HuH-7.5 (cell line): ENCODE data around the gene TMEM145.
A peak's percentile ranks its signal among the peaks of the same experiment; 100 is the strongest.
"Not testable (repeated sequence)": the region's sequence is repeated elsewhere in the genome, so short reads cannot be mapped to it uniquely, and the experiment has no call there.

Source experiments
- DNase-seq: peaks from one replicate; pipeline ENCODE4 v3.0.0; 2011; ENCODE audit warnings: low spot score

The TMEM145 gene

GRCh38 chr19:42313840-42314755, 989 bp downstream of the TMEM145 start:
- no peak for DNase-seq

- DNase-seq: no peak
These were observed 1.9 kb downstream of the TMEM145 start for GRCh38 chr19:42315024-42315423.

GRCh38 chr19:42316223-42317211, 3.4 kb downstream of the TMEM145 start:
- DNase-seq: no peak

GRCh38 chr19:42317535-42317934, 4.4 kb downstream of the TMEM145 start:
- DNase-seq: no peak

GRCh38 chr19:42322305-42322704, 9.2 kb downstream of the TMEM145 start:
- DNase-seq: no peak

- no peak for DNase-seq
These were observed 10.4 kb downstream of the TMEM145 start for GRCh38 chr19:42323473-42323851.

GRCh38 chr19:42323852-42324654, 10.9 kb downstream of the TMEM145 start:
- DNase-seq: peak; percentile 73

GRCh38 chr19:42324655-42325307, 11.7 kb downstream of the TMEM145 start:
- DNase-seq: no peak

- peak; percentile 99 for DNase-seq
These were observed 12.3 kb downstream of the TMEM145 start, which contains the start of gene MEGF8 for GRCh38 chr19:42325308-42325895. TSS of gene MEGF8 (plus strand) at chr19:42325635. CDS start at chr19:42326244, 609 bp downstream.

- peak; percentile 54 for DNase-seq
These were observed 13.0 kb downstream of the TMEM145 start for GRCh38 chr19:42325896-42326771.

GRCh38 chr19:42326969-42327368, 13.9 kb downstream of the TMEM145 start:
- DNase-seq: no peak

- DNase-seq: no peak
These were observed 14.3 kb downstream of the TMEM145 start for GRCh38 chr19:42327381-42327780.

- no peak for DNase-seq
These were observed 15.0 kb downstream of the TMEM145 start for GRCh38 chr19:42328106-42328505.

GRCh38 chr19:42328854-42329253, 15.7 kb downstream of the TMEM145 start:
- no peak for DNase-seq

GRCh38 chr19:42330241-42330711, 17.2 kb downstream of the TMEM145 start:
- DNase-seq: no peak

- not testable (repeated sequence) for DNase-seq
These were observed 18.2 kb downstream of the TMEM145 start for GRCh38 chr19:42331333-42331732.

GRCh38 chr19:42332059-42332458, 18.9 kb downstream of the TMEM145 start:
- DNase-seq: no peak

- no peak for DNase-seq
These were observed 19.9 kb downstream of the TMEM145 start for GRCh38 chr19:42333018-42333417.

- no peak for DNase-seq
These were observed 21.0 kb downstream of the TMEM145 start for GRCh38 chr19:42333975-42334696.
